Activated CD8-positive, alpha-beta memory T cell treated with anti-CD3 and anti-CD28 coated beads, Interleukin-2, amount 10 ng/mL, durations not matched to agents 7 days and 5 days (primary cell): ENCODE data around the gene TRAPPC14. TPM values are rescaled to one million over a fixed set of nuclear protein-coding genes. Genes with fewer than 3 reads are reported as not detected.
"Not testable (repeated sequence)": the region's sequence is repeated elsewhere in the genome, so short reads cannot be mapped to it uniquely, and the experiment has no call there.

Experiments
- ATAC-seq: fragments of 150-1000 bp; cut with Tn5 transposase; one replicate; pipeline ENCODE4 v1.10.0; 2021; ENCODE audit warnings: moderate library complexity
- CTCF ChIA-PET: fragments of 350-600 bp; sonication (Branson Sonifier 250); formaldehyde crosslinking; loops from one replicate; lab custom pipeline; 2021; ENCODE audit warnings: antibody characterized with exemption; lab: Charles Lee
- DNase-seq: peaks from one replicate; pipeline ENCODE4 v3.0.0-alpha.2; 2020
- H3K27ac Mint-ChIP-seq: one replicate; pipeline ENCODE4 v1.8.0; 2021; ENCODE audit warnings: mild to moderate bottlenecking, mixed read lengths
- H3K27me3 Mint-ChIP-seq: one replicate; pipeline ENCODE4 v1.8.0; 2021; ENCODE audit warnings: mixed read lengths
- H3K36me3 Mint-ChIP-seq: one replicate; pipeline ENCODE4 v1.8.0; 2021; ENCODE audit warnings: mild to moderate bottlenecking, mixed read lengths
- H3K4me1 Mint-ChIP-seq: one replicate; pipeline ENCODE4 v1.8.0; 2021; ENCODE audit warnings: mixed read lengths
- H3K4me3 Mint-ChIP-seq: one replicate; pipeline ENCODE4 v1.8.0; 2021; ENCODE audit warnings: mild to moderate bottlenecking, moderate library complexity, mixed read lengths
- H3K9me3 Mint-ChIP-seq: one replicate; pipeline ENCODE4 v1.8.0; 2022; ENCODE audit warnings: low read depth, mixed read lengths
- total RNA-seq, 2 experiments: library from RNA; stranded (reverse); gene quantifications; one replicate each; pipeline ENCODE4 v1.2.3, GENCODE V29; 2021

Gene TRAPPC14
- total RNA-seq, 2 experiments from 2014 or later: 36.8 to 43.5 TPM

DNA sequence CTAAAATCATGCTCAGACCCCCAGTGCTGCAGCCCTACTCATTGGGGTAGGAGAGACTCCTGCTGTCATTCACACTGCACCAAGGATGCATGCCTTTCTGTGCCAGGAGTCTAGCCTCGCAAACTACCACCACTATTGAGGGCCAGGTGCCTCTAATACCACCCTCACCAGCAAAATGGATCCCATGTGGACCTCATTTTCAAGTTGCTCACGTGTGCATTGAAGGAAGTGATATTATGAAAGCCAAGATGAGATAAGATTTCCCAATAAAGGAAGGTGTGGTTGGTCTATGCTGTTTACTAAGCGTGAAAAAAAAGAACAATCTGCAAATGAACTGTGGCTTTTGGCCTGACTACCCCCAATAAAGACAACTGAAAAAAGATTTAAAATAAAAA, 17.0 kb downstream of the TRAPPC14 start:
- peaks cover 13% of the 10 kb centered on the region for H3K4me1 Mint-ChIP-seq
- no peaks in the 10 kb centered on the region for H3K9me3 Mint-ChIP-seq
- no peak for DNase-seq
- H3K27me3 Mint-ChIP-seq: no peaks in the 10 kb centered on the region
- no peaks in the 10 kb centered on the region for H3K36me3 Mint-ChIP-seq
- ATAC-seq: no peak
- no peak overlapping the region for H3K27ac Mint-ChIP-seq
- H3K4me3 Mint-ChIP-seq: no peak overlapping the region
- CTCF ChIA-PET: interaction anchor here (1.1 to 2.5 kb wide), 4 partner anchors 9 to 266 kb away, joined by 3 to 14 read pairs (median 4); no protein-coding TSS in a partner anchor

- no peak for DNase-seq
- H3K4me1 Mint-ChIP-seq: peaks cover 13% of the 10 kb centered on the region
- ATAC-seq: no peak
- CTCF ChIA-PET: interaction anchor here (0.6 to 1.5 kb wide), 5 partner anchors 11 to 427 kb away, joined by 3 to 6 read pairs (median 3); partner anchors contain the start of genes MBLAC1 and PVRIG
- H3K27me3 Mint-ChIP-seq: no peaks in the 10 kb centered on the region
- H3K27ac Mint-ChIP-seq: no peak overlapping the region
- H3K9me3 Mint-ChIP-seq: no peaks in the 10 kb centered on the region
- H3K4me3 Mint-ChIP-seq: no peak overlapping the region
- H3K36me3 Mint-ChIP-seq: no peaks in the 10 kb centered on the region
Measured at GRCh38 chr7:100137851-100138760, 20.4 kb downstream of the TRAPPC14 start.

DNA sequence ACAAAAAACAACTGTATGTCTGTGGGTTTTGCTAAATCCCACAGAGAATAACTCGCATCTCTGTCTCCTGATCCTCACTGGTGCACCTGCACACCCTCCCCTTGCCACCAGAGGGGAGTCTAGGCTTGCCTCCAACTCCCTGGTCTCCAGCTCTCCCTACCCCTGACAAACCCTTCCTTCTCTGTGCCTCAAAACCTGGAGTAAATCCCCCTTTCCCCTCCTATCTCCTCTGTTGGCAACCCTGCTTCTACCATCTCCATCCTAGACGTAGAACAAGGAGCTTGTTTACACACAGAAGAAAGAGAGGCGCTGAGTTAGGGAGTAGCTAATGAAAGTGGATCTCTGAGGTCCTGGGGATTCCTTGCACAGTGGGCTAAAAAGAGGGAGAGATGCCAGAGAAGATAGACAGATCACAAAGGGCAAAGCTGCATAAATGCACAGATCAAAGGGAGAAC, 25.8 kb downstream of the TRAPPC14 start:
- H3K9me3 Mint-ChIP-seq: no peaks in the 10 kb centered on the region
- CTCF ChIA-PET: interaction anchor here (0.5 to 6.9 kb wide), 43 partner anchors 8 to 320 kb away, joined by 3 to 61 read pairs (median 5); partner anchors contain the start of genes AP4M1, CNPY4, COPS6 and LAMTOR4
- no peak overlapping the region for H3K4me3 Mint-ChIP-seq
- peaks cover 30% of the 10 kb centered on the region for H3K4me1 Mint-ChIP-seq
- DNase-seq: peak; percentile 78
- no peaks in the 10 kb centered on the region for H3K36me3 Mint-ChIP-seq
- H3K27ac Mint-ChIP-seq: no peak overlapping the region
- no peaks in the 10 kb centered on the region for H3K27me3 Mint-ChIP-seq
- ATAC-seq: peak; percentile 81

DNA sequence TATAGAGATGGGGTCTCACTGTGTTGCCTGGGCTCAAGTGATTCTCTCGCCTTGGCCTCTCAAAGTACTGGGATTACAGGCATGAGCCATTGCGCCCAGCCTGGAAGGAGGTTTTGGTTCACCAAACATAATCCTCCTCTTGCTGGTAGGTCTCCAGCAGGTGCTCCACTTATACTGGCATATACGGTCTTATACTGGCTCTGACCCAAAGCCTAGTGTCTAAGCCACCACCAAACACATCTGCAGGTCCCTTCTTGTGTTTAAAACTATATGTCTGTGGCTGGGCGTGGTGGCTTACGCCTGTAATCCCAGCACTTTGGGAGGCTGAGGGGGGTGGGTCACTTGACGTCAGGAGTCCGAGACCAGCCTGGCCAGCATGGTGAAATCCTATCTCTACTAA, 26.4 kb downstream of the TRAPPC14 start:
- no peak for DNase-seq
- no peaks in the 10 kb centered on the region for H3K27me3 Mint-ChIP-seq
- no peak overlapping the region for H3K4me3 Mint-ChIP-seq
- H3K4me1 Mint-ChIP-seq: peaks cover 28% of the 10 kb centered on the region
- no peak for ATAC-seq
- H3K9me3 Mint-ChIP-seq: no peaks in the 10 kb centered on the region
- H3K36me3 Mint-ChIP-seq: no peaks in the 10 kb centered on the region
- H3K27ac Mint-ChIP-seq: no peak overlapping the region
- CTCF ChIA-PET: interaction anchor here (0.9 to 6.9 kb wide), 34 partner anchors 8 to 320 kb away, joined by 3 to 61 read pairs (median 6); partner anchors contain the start of genes AP4M1, CNPY4, COPS6 and LAMTOR4

- CTCF ChIA-PET: interaction anchor here (0.6 to 6.9 kb wide), 41 partner anchors 10 to 314 kb away, joined by 3 to 61 read pairs (median 4); partner anchors contain the start of genes AP4M1, CNPY4, COPS6 and GPC2
- no peaks in the 10 kb centered on the region for H3K9me3 Mint-ChIP-seq
- H3K27ac Mint-ChIP-seq: peak overlapping the region; percentile 28
- H3K36me3 Mint-ChIP-seq: no peaks in the 10 kb centered on the region
- peaks cover 28% of the 10 kb centered on the region for H3K4me1 Mint-ChIP-seq
- ATAC-seq (no peak), DNase-seq (peak; percentile 89)
- peak overlapping the region; percentile 26 for H3K4me3 Mint-ChIP-seq
- H3K27me3 Mint-ChIP-seq: no peaks in the 10 kb centered on the region
Measured at GRCh38 chr7:100130608-100131453, 27.7 kb downstream of the TRAPPC14 start.

DNA sequence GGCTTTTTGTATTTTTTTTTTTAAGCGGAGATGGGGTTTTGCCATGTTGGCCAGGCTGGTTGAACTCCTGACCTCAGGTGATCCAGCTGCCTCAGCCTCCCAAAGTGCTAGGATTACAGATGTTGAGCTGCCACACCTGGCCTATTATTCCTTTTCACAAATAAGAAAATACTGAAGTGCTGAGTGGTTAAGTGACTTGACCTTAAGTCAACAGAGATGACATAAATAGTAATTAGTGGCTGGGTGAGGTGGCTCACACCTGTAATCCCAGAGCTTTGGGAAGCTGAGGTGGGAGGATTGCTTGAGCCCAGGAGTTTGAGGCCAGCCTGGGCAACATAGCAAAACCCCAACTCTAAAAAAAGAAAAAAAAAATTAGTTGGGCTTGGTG, 28.3 kb downstream of the TRAPPC14 start:
- ATAC-seq, H3K36me3 Mint-ChIP-seq, H3K4me3 Mint-ChIP-seq, DNase-seq, H3K9me3 Mint-ChIP-seq, H3K27ac Mint-ChIP-seq, H3K27me3 Mint-ChIP-seq: not testable (repeated sequence)
- H3K4me1 Mint-ChIP-seq: peaks cover 33% of the 10 kb centered on the region
- CTCF ChIA-PET: interaction anchor here (0.7 to 6.9 kb wide), 28 partner anchors 10 to 299 kb away, joined by 3 to 61 read pairs (median 5); partner anchors contain the start of genes AP4M1, CNPY4, COPS6 and GPC2

DNA sequence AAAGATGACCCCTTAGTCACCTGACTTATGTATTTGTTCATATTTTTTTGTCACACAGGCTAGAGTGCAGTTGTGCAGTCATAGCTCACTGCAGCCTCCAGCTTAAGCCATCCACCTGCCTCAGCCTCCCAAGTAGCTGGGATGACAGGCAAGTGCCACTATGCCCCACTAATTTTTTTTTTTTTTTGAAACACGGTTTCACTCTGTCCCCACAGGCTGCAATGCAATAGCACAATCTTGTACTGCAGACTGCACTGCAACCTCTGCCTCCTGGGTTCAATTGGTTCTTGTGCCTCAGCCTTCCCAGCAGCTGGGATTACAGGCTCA, 29.9 kb downstream of the TRAPPC14 start:
- H3K4me1 Mint-ChIP-seq: peaks cover 44% of the 10 kb centered on the region
- CTCF ChIA-PET: interaction anchor here (0.6 to 6.9 kb wide), 16 partner anchors 8 to 279 kb away, joined by 3 to 61 read pairs (median 4); partner anchors contain the start of genes AP4M1, CNPY4, MCM7 and TRAPPC14
- peak overlapping the region; percentile 88 for H3K27ac Mint-ChIP-seq

DNA sequence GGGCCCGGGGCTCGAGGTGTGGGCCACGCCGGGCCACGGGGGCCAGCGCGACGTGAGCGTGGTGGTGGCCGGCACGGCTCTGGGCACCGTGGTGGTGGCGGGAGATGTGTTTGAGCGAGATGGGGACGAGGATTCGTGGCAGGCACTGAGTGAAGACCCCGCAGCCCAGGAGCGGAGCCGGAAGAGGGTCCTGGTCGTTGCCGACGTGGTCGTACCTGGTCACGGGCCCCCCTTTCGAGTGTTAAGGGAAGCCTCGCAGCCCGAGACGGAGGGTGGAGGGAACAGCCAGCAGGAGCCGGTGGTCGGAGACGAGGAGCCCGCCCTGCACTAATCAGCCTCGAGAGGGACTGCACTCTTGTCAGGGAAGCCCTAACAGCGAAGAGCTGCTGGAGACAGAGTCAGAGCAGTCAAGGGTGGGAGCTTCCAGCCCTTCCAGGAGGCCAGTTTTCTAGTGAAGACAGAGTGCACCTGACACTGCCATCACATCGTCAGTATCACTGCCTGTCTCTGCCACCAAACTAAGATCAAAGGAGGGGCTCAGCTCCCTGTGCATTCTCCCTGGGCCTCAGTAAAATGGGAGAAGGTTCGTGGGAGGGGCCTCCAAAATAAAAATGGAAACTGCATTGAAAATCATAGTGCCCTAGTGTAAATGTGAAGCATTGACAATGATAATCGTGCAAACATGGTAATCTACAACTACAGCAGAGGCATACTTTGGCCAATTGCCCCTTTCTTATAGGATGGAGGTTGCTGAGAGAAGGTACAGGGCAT, 30.5 kb downstream of the TRAPPC14 start:
- DNase-seq (peak; percentile 54), ATAC-seq (peak; percentile 8)
- Mint-ChIP-seq H3K4me3 (peak overlapping the region; percentile 89), H3K36me3 (peaks cover 9% of the 10 kb centered on the region), H3K4me1 (peaks cover 44% of the 10 kb centered on the region), H3K9me3 (no peaks in the 10 kb centered on the region), H3K27me3 (no peaks in the 10 kb centered on the region), H3K27ac (peak overlapping the region; percentile 88)
- CTCF ChIA-PET: interaction anchor here (0.9 to 6.9 kb wide), 12 partner anchors 7 to 279 kb away, joined by 3 to 61 read pairs (median 4); partner anchors contain the start of genes AP4M1, CNPY4, MCM7 and TRAPPC14

More for the DNA sequence above, 29.9 kb downstream of the TRAPPC14 start:
- Mint-ChIP-seq H3K36me3 (peaks cover 8% of the 10 kb centered on the region), H3K4me3 (peak overlapping the region; percentile 89), H3K27me3 (no peaks in the 10 kb centered on the region), H3K9me3 (no peaks in the 10 kb centered on the region)
- DNase-seq: no peak
- ATAC-seq: no peak

DNA sequence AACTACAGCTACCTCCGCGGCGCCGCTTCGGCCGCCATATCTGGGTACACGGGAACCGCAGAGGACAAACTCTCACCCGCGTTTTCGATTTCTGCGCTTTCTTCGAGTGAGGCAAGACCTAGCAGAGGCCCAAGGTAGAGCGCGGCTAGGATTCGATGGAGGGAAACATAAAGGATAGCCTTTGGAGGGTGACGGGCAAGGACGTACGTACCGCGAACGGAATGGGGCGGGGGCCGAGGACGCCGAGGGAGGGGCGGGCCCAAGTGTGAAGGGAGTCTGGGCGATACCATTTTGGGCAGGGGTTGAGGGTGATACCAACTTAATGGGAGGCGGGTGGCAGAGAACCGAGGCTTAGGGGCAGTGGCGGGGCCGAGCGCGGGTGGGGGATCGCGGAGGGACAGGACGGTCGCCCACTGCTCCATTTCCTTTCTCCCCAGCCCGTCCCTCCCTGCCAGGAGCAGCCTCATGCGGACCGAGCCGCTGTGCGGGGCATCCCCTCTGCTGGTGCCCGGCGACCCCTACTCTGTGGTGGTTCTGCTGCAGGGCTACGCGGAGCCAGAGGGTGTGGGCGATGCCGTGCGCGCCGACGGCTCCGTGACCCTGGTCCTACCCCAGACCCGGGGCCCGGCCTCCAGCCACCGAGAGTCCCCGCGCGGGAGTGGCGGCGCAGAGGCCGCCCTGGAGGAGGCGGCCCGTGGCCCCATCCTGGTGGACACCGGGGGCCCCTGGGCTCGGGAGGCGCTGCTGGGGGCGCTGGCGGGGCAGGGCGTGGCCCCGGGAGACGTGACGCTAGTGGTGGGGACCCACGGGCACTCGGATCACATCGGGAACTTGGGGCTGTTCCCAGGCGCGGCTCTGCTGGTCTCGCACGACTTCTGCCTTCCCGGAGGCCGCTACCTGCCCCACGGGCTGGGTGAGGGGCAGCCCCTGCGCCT, 31.3 kb downstream of the TRAPPC14 start, which contains the start of gene MBLAC1:
Gene MBLAC1, plus strand, starts transcription at position 37 of the 935 bp plus-strand sequence. Its CDS starts 429 bp downstream, at position 466.
- CTCF ChIA-PET: interaction anchor here (0.9 to 6.9 kb wide), 10 partner anchors 11 to 133 kb away, joined by 3 to 60 read pairs (median 4); partner anchors contain the start of genes AP4M1, MCM7 and ZKSCAN1
- no peaks in the 10 kb centered on the region for H3K9me3 Mint-ChIP-seq
- H3K27me3 Mint-ChIP-seq: no peaks in the 10 kb centered on the region
- ATAC-seq (peak; percentile 79), DNase-seq (peak; percentile 94)
- H3K36me3 Mint-ChIP-seq: peaks cover 13% of the 10 kb centered on the region
- H3K27ac Mint-ChIP-seq: peak within 1 kb of the TSS; percentile 98
- H3K4me1 Mint-ChIP-seq: peaks cover 41% of the 10 kb centered on the region
- peak within 1 kb of the TSS; percentile 89 for H3K4me3 Mint-ChIP-seq

GRCh38 chr7:100126239-100126930, 32.1 kb downstream of the TRAPPC14 start:
- Mint-ChIP-seq H3K27ac (peak overlapping the region; percentile 98), H3K36me3 (peaks cover 15% of the 10 kb centered on the region), H3K4me1 (peaks cover 42% of the 10 kb centered on the region), H3K9me3 (no peaks in the 10 kb centered on the region), H3K27me3 (no peaks in the 10 kb centered on the region), H3K4me3 (peak overlapping the region; percentile 89)
- ATAC-seq: peak; percentile 35
- CTCF ChIA-PET: interaction anchor here (0.7 to 1.6 kb wide), 8 partner anchors 12 to 132 kb away, joined by 3 to 7 read pairs (median 4); partner anchors contain the start of genes AP4M1, MCM7 and ZKSCAN1
- no peak for DNase-seq
